Neural cell (in vitro differentiated cells): Measurements from ENCODE around the gene ANO9. TPM values are rescaled to one million over a fixed set of nuclear protein-coding genes. Genes with fewer than 3 reads are reported as not detected.

ENCODE experiments used
- H2AFZ ChIP-seq: fragments of 200-600, 300-800 bp; sonication (generic), shearing (Covaris generic); 2 replicates; pipeline ENCODE4 v1.6.0; 2014; ENCODE audit warnings: low read depth, mild to moderate bottlenecking, antibody characterized with exemption, low read length, moderate library complexity
- H3F3A ChIP-seq: fragments of 200-600 bp; shearing (Covaris generic); 2 replicates; pipeline ENCODE4 v1.6.1; 2016; ENCODE audit warnings: mild to moderate bottlenecking, moderate library complexity, mixed read lengths, antibody characterized with exemption, low read length; ENCODE audit not compliant: insufficient read depth, poor library complexity, severe bottlenecking
- H3K27ac ChIP-seq: fragments of 200-600, 300-800 bp; sonication (generic), shearing (Covaris generic); 2 replicates; pipeline ENCODE4 v1.5.1; 2014; ENCODE audit warnings: mild to moderate bottlenecking, low read length, moderate library complexity
- H3K27me3 ChIP-seq: fragments of 300-800, 200-600 bp; sonication (generic), shearing (Covaris generic); 2 replicates; pipeline ENCODE4 v1.6.0; 2014; ENCODE audit warnings: mild to moderate bottlenecking, low read depth, low read length, moderate library complexity; ENCODE audit not compliant: insufficient read depth
- H3K36me3 ChIP-seq: fragments of 300-800, 200-600 bp; sonication (generic), shearing (Covaris generic); 2 replicates; pipeline ENCODE4 v1.5.1; 2014; ENCODE audit warnings: mild to moderate bottlenecking, antibody characterized with exemption, low read length, moderate library complexity; ENCODE audit not compliant: insufficient read depth
- H3K4me2 ChIP-seq: fragments of 300-800, 200-600 bp; sonication (generic), shearing (Covaris generic); 2 replicates; pipeline ENCODE4 v1.6.0; 2014; ENCODE audit warnings: mild to moderate bottlenecking, low read length
- H3K4me3 ChIP-seq: fragments of 300-800, 200-600 bp; sonication (generic), shearing (Covaris generic); 2 replicates; pipeline ENCODE4 v1.5.1; 2014; ENCODE audit warnings: mild to moderate bottlenecking, low read length, moderate library complexity
- H3K79me2 ChIP-seq: fragments of 200-600 bp; shearing (Covaris generic); replicated peaks from 2 replicates; pipeline ENCODE4 v1.6.0; 2014; ENCODE audit warnings: mild to moderate bottlenecking, low read length, moderate library complexity; ENCODE audit not compliant: insufficient read depth
- H3K9ac ChIP-seq: fragments of 300-800, 200-600 bp; sonication (generic), shearing (Covaris generic); 2 replicates; pipeline ENCODE4 v1.6.1; 2016; ENCODE audit warnings: mild to moderate bottlenecking, low read length, mixed read lengths
- H3K9me2 ChIP-seq: fragments of 200-600 bp; shearing (Covaris generic); 2 replicates; pipeline ENCODE4 v1.6.1; 2016; ENCODE audit warnings: mild to moderate bottlenecking, low read length, mixed read lengths; ENCODE audit not compliant: insufficient read depth
- H3K9me3 ChIP-seq: fragments of 200-600, 300-800 bp; sonication (generic), shearing (Covaris generic); 2 replicates; pipeline ENCODE4 v1.6.1; 2016; ENCODE audit warnings: mild to moderate bottlenecking, mixed run types, low read length, moderate library complexity, mixed read lengths
- H4K20me1 ChIP-seq: fragments of 200-600 bp; shearing (Covaris generic); 2 replicates; pipeline ENCODE4 v1.6.1; 2016; ENCODE audit warnings: mild to moderate bottlenecking, mixed run types; ENCODE audit not compliant: insufficient read depth
- CTCF ChIP-seq: fragments of 450-650 bp; IDR thresholded peaks from 2 replicates; pipeline ENCODE4 v1.5.1; 2014; ENCODE audit warnings: antibody characterized with exemption, mild to moderate bottlenecking, moderate library complexity; ENCODE audit not compliant: poor library complexity, severe bottlenecking
- EP300 ChIP-seq: fragments of 450-650 bp; conservative IDR thresholded peaks from 2 replicates; pipeline ENCODE4 v1.6.1; 2014; ENCODE audit warnings: antibody characterized with exemption, mild to moderate bottlenecking, moderate library complexity; ENCODE audit not compliant: poor library complexity, severe bottlenecking
- EZH2 ChIP-seq: fragments of 200-600, 300-800 bp; shearing (Covaris generic), sonication (generic); IDR thresholded peaks from 2 replicates; pipeline ENCODE4 v1.6.1; 2014; ENCODE audit warnings: antibody characterized with exemption, low read length, borderline replicate concordance, mild to moderate bottlenecking; ENCODE audit not compliant: insufficient read depth, poor library complexity, severe bottlenecking
- MXI1 ChIP-seq: fragments of 450-650 bp; conservative IDR thresholded peaks from 2 replicates; pipeline ENCODE4 v1.6.1; 2014; ENCODE audit warnings: antibody characterized with exemption, mild to moderate bottlenecking; ENCODE audit not compliant: poor library complexity, severe bottlenecking
- POLR2AphosphoS5 ChIP-seq: IDR thresholded peaks from 2 replicates; pipeline ENCODE4 v1.6.1; 2012
- RAD21 ChIP-seq: fragments of 450-650 bp; conservative IDR thresholded peaks from 2 replicates; pipeline ENCODE4 v1.6.1; 2014; ENCODE audit warnings: antibody characterized with exemption, mild to moderate bottlenecking, moderate library complexity
- SMC3 ChIP-seq: fragments of 450-650 bp; conservative IDR thresholded peaks from 2 replicates; pipeline ENCODE4 v1.6.1; 2014; ENCODE audit warnings: antibody characterized with exemption, mild to moderate bottlenecking, moderate library complexity; ENCODE audit not compliant: poor library complexity
- TAF1 ChIP-seq: IDR thresholded peaks from 2 replicates; pipeline ENCODE4 v1.6.1; 2012; ENCODE audit warnings: low read depth
- polyA plus RNA-seq: library from polyadenylated mRNA; depleted of rRNA; stranded (reverse); fragments of >200 nt; gene quantifications from 2 replicates; pipeline ENCODE4 v1.2.3, GENCODE V29; 2014
- TF ChIP-seq, protein P1 (sequence below): IDR thresholded peaks from 2 replicates; pipeline ENCODE4 v1.6.1; 2012; ENCODE audit warnings: borderline replicate concordance

ANO9 gene
- polyA plus RNA-seq, 1 donor from 2014 or later, result not detected

DNA sequence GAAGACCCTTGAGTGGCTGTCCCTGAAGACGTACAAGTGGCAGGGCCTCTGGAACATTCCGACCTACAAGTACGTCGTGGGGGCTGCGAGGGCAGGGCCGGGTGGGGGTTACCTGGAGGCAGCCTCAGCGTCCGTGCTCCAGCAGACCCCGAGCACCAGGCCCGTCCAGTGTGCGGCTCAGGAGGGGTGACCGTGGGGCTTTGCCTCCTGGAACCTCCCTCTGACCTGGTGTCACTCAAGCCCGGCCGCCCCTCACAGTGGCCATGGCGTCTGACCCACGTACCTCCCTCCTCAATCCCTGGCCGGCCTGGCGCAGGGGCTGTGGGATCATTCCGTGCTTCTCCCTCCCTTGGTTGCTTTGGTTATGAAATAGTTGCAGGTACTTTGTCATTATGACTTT lies 46.8 kb upstream of the ANO9 start:
- TF ChIP-seq SMC3, result no peak
- no peak for TF ChIP-seq CTCF

GRCh38 chr11:488062-488461 lies 46.3 kb upstream of the ANO9 start:
- Histone ChIP-seq H4K20me1 (no peaks in the 10 kb centered on the region), H3K36me3 (no peaks in the 10 kb centered on the region), H3K9ac (no peak overlapping the region), H3K79me2 (no peaks in the 10 kb centered on the region), H3K9me3 (no peaks in the 10 kb centered on the region), H3K4me3 (no peak overlapping the region), H3F3A (no peaks in the 10 kb centered on the region), H3K9me2 (no peaks in the 10 kb centered on the region), H3K27me3 (no peaks in the 10 kb centered on the region), H2AFZ (no peak overlapping the region), H3K27ac (no peak overlapping the region), H3K4me2 (no peak overlapping the region)
- TF ChIP-seq EZH2, result no peak
- no peak for TF ChIP-seq SMC3
- no peak for TF ChIP-seq EP300
- TF ChIP-seq TAF1, result no peak
- no peak for TF ChIP-seq MXI1
- TF ChIP-seq CTCF, result no peak
- TF ChIP-seq, protein P1, sequence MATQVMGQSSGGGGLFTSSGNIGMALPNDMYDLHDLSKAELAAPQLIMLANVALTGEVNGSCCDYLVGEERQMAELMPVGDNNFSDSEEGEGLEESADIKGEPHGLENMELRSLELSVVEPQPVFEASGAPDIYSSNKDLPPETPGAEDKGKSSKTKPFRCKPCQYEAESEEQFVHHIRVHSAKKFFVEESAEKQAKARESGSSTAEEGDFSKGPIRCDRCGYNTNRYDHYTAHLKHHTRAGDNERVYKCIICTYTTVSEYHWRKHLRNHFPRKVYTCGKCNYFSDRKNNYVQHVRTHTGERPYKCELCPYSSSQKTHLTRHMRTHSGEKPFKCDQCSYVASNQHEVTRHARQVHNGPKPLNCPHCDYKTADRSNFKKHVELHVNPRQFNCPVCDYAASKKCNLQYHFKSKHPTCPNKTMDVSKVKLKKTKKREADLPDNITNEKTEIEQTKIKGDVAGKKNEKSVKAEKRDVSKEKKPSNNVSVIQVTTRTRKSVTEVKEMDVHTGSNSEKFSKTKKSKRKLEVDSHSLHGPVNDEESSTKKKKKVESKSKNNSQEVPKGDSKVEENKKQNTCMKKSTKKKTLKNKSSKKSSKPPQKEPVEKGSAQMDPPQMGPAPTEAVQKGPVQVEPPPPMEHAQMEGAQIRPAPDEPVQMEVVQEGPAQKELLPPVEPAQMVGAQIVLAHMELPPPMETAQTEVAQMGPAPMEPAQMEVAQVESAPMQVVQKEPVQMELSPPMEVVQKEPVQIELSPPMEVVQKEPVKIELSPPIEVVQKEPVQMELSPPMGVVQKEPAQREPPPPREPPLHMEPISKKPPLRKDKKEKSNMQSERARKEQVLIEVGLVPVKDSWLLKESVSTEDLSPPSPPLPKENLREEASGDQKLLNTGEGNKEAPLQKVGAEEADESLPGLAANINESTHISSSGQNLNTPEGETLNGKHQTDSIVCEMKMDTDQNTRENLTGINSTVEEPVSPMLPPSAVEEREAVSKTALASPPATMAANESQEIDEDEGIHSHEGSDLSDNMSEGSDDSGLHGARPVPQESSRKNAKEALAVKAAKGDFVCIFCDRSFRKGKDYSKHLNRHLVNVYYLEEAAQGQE, result no peak
- TF ChIP-seq RAD21, result no peak
- TF ChIP-seq POLR2AphosphoS5, result no peak

More for the DNA sequence above, 46.8 kb upstream of the ANO9 start:
- H2AFZ ChIP-seq, result no peak overlapping the region
- no peak overlapping the region for H3K4me2 ChIP-seq
- H3K9me2 ChIP-seq, result no peaks in the 10 kb centered on the region
- H3K9me3 ChIP-seq, result no peaks in the 10 kb centered on the region
- H3K27me3 ChIP-seq, result no peaks in the 10 kb centered on the region
- H3K4me3 ChIP-seq, result no peak overlapping the region
- H3K79me2 ChIP-seq, result no peaks in the 10 kb centered on the region
- H4K20me1 ChIP-seq, result no peaks in the 10 kb centered on the region
- H3K27ac ChIP-seq, result no peak overlapping the region
- no peaks in the 10 kb centered on the region for H3K36me3 ChIP-seq
- H3K9ac ChIP-seq, result no peak overlapping the region
- no peaks in the 10 kb centered on the region for H3F3A ChIP-seq
